ENCODE measurements around the gene MRPL16.

The MRPL16 gene

DNA sequence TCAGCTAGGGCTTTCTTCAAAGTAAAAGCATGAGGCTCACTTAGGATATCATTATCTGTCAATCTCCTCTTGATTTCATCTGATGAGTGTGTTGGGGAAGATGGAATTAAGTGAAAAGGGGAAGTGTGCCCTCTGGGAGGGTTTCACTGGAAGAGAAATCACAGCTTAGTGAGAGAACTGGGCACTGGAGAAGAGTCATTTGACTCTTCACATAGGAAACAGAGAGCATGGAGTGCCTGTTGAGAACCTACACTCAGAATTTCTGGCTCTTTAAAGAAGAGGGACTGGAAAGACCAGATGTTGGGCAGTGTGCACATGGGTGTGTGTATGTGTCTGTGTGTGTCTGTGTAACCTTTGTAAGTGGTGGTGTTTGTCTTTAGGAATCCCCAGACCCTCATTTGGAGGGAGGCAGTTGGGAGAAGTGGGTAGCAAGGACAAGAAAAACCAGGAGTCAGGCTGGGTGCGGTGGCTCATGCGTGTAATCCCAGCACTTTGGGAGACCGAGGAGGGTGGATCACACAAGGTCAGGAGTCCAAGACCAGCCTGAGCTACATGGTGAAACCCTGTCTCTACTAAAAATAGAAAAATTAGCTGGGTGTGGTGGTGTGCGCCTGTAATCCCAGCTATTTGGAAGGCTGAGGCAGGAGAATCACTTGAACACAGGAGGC, 45.4 kb downstream of the MRPL16 start:
- DNase-seq (ENCODE audit: low read depth): no peak
- TF ChIP-seq, protein P1, sequence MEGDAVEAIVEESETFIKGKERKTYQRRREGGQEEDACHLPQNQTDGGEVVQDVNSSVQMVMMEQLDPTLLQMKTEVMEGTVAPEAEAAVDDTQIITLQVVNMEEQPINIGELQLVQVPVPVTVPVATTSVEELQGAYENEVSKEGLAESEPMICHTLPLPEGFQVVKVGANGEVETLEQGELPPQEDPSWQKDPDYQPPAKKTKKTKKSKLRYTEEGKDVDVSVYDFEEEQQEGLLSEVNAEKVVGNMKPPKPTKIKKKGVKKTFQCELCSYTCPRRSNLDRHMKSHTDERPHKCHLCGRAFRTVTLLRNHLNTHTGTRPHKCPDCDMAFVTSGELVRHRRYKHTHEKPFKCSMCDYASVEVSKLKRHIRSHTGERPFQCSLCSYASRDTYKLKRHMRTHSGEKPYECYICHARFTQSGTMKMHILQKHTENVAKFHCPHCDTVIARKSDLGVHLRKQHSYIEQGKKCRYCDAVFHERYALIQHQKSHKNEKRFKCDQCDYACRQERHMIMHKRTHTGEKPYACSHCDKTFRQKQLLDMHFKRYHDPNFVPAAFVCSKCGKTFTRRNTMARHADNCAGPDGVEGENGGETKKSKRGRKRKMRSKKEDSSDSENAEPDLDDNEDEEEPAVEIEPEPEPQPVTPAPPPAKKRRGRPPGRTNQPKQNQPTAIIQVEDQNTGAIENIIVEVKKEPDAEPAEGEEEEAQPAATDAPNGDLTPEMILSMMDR (conservative IDR thresholded peaks at IDR 0.05; ENCODE audit: low read length): no peak
- no peak overlapping the region for H3K4me3 ChIP-seq (ENCODE audit: low read length)

DNA sequence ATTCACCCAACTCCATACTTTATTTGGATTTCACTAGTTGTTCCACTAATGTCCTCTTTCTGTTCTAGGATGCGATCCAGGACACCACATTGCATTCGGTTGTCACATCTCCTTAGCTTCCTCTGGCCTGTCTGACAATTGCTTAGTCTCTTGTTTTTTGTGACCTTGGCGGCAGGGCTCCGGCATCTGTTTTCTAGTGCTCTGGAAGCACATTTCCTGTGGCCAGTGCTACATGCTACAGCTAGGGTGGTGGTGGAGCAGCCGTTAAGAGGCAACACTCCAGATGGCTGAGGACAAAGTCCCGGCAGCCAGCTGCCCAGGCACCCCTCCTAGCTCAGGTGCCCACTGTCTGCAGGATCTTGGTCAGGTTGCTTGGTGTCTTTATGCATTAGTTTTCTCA, 48.6 kb downstream of the MRPL16 start:
- no peak for DNase-seq (ENCODE audit: low read depth)
- TF ChIP-seq, protein P1 (conservative IDR thresholded peaks at IDR 0.05; ENCODE audit: low read length): no peak
- no peak overlapping the region for H3K4me3 ChIP-seq (ENCODE audit: low read length)

DNA sequence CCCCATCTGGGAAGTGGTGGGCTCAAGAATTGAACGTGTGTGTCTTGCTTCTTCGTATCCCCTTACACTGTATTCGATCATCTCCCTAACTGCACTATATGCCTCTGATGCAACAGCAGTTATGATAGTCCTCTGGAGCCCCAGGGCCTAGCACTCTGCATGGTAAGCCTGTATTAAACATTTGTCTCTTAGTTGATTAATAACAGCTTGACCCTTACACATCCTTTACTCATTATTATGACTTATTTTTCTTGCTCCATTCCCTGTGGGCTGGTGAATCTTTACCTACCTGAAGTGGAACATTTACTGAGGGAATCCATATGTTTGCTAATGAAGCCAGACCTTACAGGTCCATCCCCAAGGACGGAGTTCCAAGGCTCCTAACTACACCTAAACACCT, 49.8 kb downstream of the MRPL16 start:
- TF ChIP-seq, protein P1 (conservative IDR thresholded peaks at IDR 0.05; ENCODE audit: low read length): no peak
- no peak for DNase-seq (ENCODE audit: low read depth)
- H3K4me3 ChIP-seq (ENCODE audit: low read length): no peak overlapping the region

DNA sequence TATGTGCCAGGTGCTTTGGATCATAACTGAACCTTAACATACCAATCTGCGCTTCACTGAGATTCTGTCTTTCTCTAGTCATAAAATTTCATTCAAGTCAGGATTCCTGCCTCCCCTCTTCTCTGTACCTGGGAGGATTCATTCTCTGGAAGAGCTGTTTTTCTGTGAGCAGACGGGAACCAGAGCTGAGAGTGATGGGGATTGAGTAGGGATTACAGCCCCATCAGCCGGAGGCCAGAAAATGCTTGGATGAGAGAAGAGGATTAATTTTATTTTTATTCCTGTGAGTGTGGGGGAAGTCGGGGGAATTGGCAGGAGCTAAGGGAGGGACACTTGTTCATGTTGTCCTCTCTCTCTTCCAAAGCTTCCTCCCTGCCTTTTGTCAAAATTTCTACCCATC, 50.7 kb downstream of the MRPL16 start:
- TF ChIP-seq, protein P1 (conservative IDR thresholded peaks at IDR 0.05; ENCODE audit: low read length): no peak
- no peak for DNase-seq (ENCODE audit: low read depth)
- no peak overlapping the region for H3K4me3 ChIP-seq (ENCODE audit: low read length)

DNA sequence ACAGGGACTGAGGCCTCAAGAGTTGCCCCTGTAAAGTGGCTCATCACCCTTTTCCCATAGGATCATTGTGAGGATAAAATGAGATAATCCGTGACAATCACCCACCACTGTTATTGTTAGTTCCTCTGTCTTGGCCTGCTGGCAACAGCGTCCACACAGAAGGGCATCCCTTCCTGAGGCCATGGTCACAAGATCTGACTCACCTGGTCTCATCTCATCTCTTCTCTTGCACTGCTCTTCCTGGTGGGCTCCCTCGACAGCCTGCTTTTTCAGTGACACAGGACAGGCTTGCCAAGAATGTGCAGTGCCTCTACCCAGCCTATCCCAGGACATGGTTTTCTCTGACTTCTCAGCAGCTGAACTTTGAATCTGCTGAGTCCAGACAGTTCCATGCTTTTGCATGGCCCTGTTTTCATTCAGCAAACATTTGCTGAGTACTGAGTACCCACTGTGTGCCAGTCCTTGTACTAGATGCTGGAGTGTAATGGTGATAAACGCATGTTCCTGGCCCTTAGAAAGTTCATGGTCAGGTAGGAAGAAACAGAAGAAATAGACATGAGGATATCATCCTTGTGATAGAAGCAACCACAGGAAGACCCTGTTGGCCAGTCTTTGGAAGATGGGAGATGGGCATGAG, 52.1 kb downstream of the MRPL16 start:
- no peak overlapping the region for H3K4me3 ChIP-seq (ENCODE audit: low read length)
- no peak for DNase-seq (ENCODE audit: low read depth)
- TF ChIP-seq, protein P1 (conservative IDR thresholded peaks at IDR 0.05; ENCODE audit: low read length): no peak

DNA sequence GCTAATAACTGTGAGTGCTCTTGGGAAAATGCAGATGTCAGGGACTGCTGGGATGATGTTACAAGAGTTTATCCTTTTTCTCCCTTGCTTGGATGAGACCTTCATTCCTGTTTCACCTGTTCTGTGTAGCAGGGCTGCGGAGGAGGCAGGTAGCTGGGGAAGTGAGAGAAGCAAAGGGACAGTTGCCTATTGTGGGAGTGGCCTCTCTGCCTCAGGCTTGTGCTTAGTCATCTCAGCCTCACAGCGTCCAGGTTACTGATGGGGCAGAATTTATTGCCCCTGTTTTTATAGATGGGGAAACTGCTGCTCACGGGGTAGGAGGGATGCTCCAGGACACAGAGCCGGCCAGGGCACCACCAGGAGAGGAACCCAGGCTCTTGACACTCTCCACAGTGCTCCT, 53.7 kb downstream of the MRPL16 start:
- DNase-seq (ENCODE audit: low read depth): no peak
- TF ChIP-seq, protein P1 (conservative IDR thresholded peaks at IDR 0.05; ENCODE audit: low read length): no peak
- no peak overlapping the region for H3K4me3 ChIP-seq (ENCODE audit: low read length)

DNA sequence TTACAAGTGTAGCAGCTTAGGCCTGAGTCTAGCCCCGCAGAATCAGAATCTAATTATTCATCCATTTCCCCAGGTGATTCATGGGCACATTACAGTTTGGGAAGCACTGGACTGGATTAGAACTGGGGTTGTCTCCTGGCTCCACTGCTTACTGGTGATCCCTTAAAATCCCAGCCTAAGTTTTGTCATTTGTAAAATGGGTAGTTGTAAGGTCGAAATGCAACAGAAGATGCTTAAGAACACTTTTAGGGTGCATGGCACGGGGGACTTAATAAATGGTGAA, 54.1 kb downstream of the MRPL16 start:
- H3K4me3 ChIP-seq (ENCODE audit: low read length): no peak overlapping the region
- DNase-seq (ENCODE audit: low read depth): no peak
- TF ChIP-seq, protein P1 (conservative IDR thresholded peaks at IDR 0.05; ENCODE audit: low read length): no peak
